Measurements from ENCODE around the gene MCC.
A peak's percentile ranks its signal among the peaks of the same experiment; 100 is the strongest.

Gene MCC

DNA sequence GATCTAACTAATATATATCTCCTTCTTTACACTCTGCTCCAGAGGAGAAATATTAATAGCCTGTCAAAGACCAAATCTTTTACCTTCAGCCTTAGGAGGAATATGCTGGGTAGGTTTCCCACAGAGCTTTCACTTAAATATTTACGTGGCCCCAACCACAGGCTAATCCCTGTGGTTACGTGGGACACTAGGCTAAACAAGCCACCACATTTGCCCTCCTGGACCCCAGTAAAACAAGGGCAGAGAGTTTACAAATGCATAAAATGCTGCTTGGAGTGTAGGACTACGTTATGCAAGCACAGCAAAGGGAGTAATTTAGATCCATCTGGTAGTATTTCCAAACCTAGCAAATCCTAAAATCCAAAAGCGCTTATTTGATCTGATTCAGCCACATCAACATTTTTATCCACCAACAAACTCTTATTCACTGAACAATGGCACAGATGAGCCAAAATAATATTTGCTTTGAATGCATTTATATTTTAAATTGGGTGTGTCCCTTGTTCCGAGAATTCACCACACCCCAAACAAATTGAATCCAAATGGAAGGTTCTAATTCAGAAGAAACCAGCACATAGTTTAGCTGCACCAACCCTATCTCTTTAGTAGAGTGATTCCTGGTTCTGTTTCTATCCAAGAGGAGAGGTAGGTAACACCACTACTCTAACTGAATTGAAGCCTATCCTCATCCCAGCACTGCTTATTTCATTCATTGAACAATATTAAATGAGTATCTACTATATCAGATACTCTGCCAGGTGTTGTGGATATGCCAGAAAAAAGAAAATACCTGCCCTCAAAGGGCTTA lies 232.5 kb downstream of the MCC start:
- Histone ChIP-seq H3K4me3 (ENCODE audit: low read length) (no peak overlapping the region), H3K9me3 (ENCODE audit: control insufficient read depth, low read depth, low read length) (no peaks in the 10 kb centered on the region), H3K4me1 (ENCODE audit: control insufficient read depth, low read depth, low read length) (peaks cover 6% of the 10 kb centered on the region), H3K27me3 (ENCODE audit: control insufficient read depth, insufficient read depth, low read length) (no peaks in the 10 kb centered on the region), H3K27ac (ENCODE audit: low read length) (no peak overlapping the region), H3K9ac (ENCODE audit: low read length) (no peak overlapping the region), H3K36me3 (ENCODE audit: control insufficient read depth, low read depth, low read length) (no peaks in the 10 kb centered on the region)

DNA sequence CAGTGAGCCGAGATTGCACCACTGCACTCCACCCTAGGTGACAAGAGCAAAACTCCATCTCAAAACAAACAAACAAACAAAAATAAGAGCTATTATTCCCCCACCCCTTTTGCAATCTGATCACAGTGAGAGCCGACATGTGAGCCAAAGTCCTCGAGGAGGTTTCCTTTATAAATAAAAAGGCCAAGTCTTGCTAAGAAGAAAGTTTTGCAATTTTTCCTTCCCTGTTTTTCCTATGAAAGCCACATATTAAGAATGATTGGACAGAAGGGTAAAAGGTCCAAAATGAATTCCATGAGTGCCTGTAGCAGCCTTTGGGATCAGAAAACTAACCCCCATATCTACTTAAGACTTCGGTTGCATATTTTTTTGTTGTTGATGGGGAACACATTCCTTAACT lies 233.1 kb downstream of the MCC start:
- Histone ChIP-seq H3K9ac (ENCODE audit: low read length) (no peak overlapping the region), H3K36me3 (ENCODE audit: control insufficient read depth, low read depth, low read length) (no peaks in the 10 kb centered on the region), H3K27me3 (ENCODE audit: control insufficient read depth, insufficient read depth, low read length) (no peaks in the 10 kb centered on the region), H3K9me3 (ENCODE audit: control insufficient read depth, low read depth, low read length) (no peaks in the 10 kb centered on the region), H3K4me1 (ENCODE audit: control insufficient read depth, low read depth, low read length) (peaks cover 10% of the 10 kb centered on the region), H3K27ac (ENCODE audit: low read length) (no peak overlapping the region), H3K4me3 (ENCODE audit: low read length) (no peak overlapping the region)

DNA sequence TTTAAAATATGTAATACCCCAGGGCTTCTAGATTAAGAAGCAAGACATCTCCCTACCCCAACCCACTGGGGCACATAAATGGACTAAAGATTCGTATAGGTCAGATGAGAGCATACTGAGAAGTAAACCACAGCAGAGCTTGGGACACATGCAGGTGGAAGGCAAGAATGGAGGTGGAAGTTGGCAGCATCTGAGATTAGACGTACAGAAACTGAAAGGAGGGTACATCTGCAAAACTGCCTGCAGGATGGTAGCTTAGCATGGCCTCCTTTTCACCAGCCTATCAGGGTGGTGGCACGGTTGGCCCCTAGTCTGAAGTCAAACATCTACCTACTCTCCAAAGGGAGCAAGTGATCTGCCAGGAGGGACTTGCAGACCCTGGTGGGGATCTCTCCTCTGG lies 235.2 kb downstream of the MCC start:
- H3K9me3 ChIP-seq (ENCODE audit: control insufficient read depth, low read depth, low read length): no peaks in the 10 kb centered on the region

DNA sequence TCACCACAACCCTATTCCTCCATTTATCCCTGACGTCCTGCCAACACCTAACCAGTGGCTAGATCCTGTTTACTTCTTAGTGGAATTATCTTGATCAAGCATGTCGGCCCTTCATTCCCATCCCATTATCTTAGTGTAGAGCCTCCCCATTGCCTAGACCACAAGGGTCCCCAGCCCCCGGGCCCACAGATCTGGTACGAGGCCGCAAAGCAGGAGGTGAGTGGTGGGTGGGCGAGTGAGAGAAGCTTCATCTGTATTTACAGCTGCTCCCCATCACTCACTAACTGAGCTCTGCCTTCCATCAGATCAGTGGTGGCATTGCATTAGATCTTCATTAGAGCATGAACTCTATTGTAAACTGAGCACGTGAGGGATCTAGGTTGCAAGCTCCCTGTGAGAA lies 236.2 kb downstream of the MCC start:
- no peak overlapping the region for H3K9ac ChIP-seq (ENCODE audit: low read length)
- no peak overlapping the region for H3K27ac ChIP-seq (ENCODE audit: low read length)
- H3K9me3 ChIP-seq (ENCODE audit: control insufficient read depth, low read depth, low read length): no peaks in the 10 kb centered on the region
- no peak overlapping the region for H3K4me3 ChIP-seq (ENCODE audit: low read length)
- H3K36me3 ChIP-seq (ENCODE audit: control insufficient read depth, low read depth, low read length): no peaks in the 10 kb centered on the region
- H3K4me1 ChIP-seq (ENCODE audit: control insufficient read depth, low read depth, low read length): peaks cover 12% of the 10 kb centered on the region
- no peaks in the 10 kb centered on the region for H3K27me3 ChIP-seq (ENCODE audit: control insufficient read depth, insufficient read depth, low read length)

More for the DNA sequence above, 235.2 kb downstream of the MCC start:
- no peak overlapping the region for H3K27ac ChIP-seq (ENCODE audit: low read length)
- H3K36me3 ChIP-seq (ENCODE audit: control insufficient read depth, low read depth, low read length): no peaks in the 10 kb centered on the region
- H3K4me3 ChIP-seq (ENCODE audit: low read length): no peak overlapping the region
- H3K4me1 ChIP-seq (ENCODE audit: control insufficient read depth, low read depth, low read length): peaks cover 10% of the 10 kb centered on the region
- no peaks in the 10 kb centered on the region for H3K27me3 ChIP-seq (ENCODE audit: control insufficient read depth, insufficient read depth, low read length)
- H3K9ac ChIP-seq (ENCODE audit: low read length): no peak overlapping the region

DNA sequence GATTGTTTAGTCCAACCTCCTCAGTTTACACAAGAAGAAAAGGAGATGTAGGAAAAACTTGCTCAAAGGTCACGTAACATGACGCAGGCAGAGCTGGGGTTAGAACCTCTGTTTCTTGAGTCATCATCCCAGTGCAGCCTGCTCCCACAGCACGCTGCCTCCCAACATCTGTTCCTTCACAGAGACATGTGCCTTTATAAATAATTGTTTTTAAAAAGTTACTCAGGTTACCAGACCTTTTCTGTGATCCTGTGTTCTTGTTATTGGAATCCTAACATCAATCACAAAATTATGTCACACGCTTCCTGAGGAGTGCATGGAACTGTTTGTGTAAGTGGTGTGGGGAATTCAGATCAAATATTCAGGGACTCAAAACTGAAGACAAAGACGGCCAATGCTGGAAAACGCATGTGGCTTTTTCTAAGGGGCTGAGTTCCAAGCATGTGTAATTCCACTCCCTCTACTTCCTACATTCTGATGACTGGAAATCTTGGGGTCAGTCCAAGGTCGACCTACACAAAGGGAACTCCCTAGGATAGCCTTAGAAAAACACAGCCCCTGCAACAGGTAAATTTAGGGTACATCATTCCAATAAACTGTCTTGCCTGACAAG lies 237.8 kb downstream of the MCC start:
- Histone ChIP-seq H3K4me3 (ENCODE audit: low read length) (no peak overlapping the region), H3K27ac (ENCODE audit: low read length) (no peak overlapping the region), H3K27me3 (ENCODE audit: control insufficient read depth, insufficient read depth, low read length) (no peaks in the 10 kb centered on the region)

DNA sequence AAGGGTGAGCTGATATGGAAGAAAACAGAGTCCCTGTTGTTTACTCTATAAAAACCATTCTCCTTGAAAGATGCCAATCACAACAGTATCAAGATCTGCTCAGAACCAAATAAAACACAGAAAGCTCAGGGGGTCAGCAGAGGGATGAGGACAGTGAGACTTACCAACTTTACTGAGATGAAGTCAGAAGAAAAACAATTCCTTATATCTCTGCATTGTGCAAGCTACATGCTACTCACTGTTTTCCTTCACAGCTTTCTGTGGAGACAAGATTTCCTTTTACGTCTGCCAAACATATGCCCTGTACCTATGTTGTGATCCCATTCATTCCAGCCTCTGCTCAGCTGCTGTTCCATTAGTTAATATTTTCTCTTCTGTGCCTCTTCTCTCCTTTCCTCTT lies 239.0 kb downstream of the MCC start:
- no peaks in the 10 kb centered on the region for H3K9me3 ChIP-seq (ENCODE audit: control insufficient read depth, low read depth, low read length)
- no peak overlapping the region for H3K27ac ChIP-seq (ENCODE audit: low read length)
- no peak overlapping the region for H3K9ac ChIP-seq (ENCODE audit: low read length)
- H3K4me1 ChIP-seq (ENCODE audit: control insufficient read depth, low read depth, low read length): peaks cover 33% of the 10 kb centered on the region
- no peaks in the 10 kb centered on the region for H3K27me3 ChIP-seq (ENCODE audit: control insufficient read depth, insufficient read depth, low read length)
- H3K36me3 ChIP-seq (ENCODE audit: control insufficient read depth, low read depth, low read length): no peaks in the 10 kb centered on the region
- H3K4me3 ChIP-seq (ENCODE audit: low read length): no peak overlapping the region

More for the DNA sequence above, 237.8 kb downstream of the MCC start:
- Histone ChIP-seq H3K36me3 (ENCODE audit: control insufficient read depth, low read depth, low read length) (no peaks in the 10 kb centered on the region), H3K9ac (ENCODE audit: low read length) (no peak overlapping the region), H3K4me1 (ENCODE audit: control insufficient read depth, low read depth, low read length) (peaks cover 28% of the 10 kb centered on the region), H3K9me3 (ENCODE audit: control insufficient read depth, low read depth, low read length) (no peaks in the 10 kb centered on the region)

DNA sequence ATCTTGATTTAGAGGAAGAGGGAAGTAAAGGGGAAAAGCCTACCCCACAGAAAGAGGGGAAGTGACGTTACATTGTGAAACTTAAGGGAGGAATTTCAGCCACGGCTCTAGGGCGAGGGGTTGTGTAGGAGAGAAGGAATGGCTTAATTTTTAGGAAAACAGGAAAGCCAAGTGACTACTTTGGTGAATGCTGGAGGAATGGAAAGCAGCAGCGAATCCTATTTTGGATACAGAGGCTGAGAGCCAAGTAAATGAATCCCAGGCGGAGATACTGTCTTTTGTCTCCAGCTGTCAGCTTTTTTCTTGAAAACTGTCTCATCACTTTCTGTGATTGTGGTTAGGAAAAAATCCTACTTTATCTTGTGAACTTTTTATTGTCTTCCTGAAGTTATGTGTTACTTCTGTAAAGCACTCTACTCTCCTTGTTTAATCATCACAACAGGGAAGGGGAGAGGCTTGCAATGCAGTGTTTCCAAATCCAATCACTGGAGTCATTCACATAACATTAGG lies 241.8 kb downstream of the MCC start:
- H3K9me3 ChIP-seq (ENCODE audit: control insufficient read depth, low read depth, low read length): no peaks in the 10 kb centered on the region
- no peaks in the 10 kb centered on the region for H3K27me3 ChIP-seq (ENCODE audit: control insufficient read depth, insufficient read depth, low read length)
- H3K4me1 ChIP-seq (ENCODE audit: control insufficient read depth, low read depth, low read length): peaks cover 33% of the 10 kb centered on the region
- H3K4me3 ChIP-seq (ENCODE audit: low read length): no peak overlapping the region
- peak overlapping the region; percentile 3 for H3K27ac ChIP-seq (ENCODE audit: low read length)
- no peaks in the 10 kb centered on the region for H3K36me3 ChIP-seq (ENCODE audit: control insufficient read depth, low read depth, low read length)
- H3K9ac ChIP-seq (ENCODE audit: low read length): no peak overlapping the region

DNA sequence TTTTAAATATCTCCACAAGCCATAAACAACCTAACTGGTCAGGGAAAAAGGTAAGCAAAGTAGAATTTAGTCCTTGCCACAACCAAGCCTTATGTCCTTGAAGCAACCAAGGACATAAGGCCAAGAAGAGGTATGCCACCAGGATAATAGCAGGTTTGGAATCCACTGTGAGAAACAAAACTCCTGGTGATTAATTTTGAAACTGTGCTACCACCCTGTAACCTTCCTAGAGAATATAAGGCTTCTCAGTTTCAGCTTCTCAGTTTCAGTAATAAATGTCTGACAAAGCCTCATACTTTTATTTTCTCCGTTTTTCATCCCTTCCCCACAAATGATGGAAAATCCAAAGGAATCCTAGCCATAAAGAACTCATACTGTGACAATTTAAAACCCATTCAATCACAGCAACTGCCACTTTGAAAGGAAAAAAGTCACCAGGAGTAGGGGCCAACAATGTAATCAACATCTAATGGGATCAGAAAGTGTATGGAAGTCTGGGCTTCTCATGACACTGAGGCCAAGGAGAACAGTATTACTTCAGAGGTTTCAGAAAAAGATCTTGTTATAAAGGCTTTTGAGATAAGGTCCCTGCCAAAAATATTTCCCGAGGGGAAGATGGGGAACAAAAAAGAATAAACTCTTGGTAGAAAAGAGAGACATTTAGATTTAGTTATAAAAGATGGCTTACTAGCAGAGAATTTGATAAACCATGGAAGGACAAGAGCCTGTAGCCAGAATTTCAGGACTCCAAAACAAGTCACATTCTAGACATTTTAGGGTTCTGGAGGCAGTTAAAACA lies 242.6 kb downstream of the MCC start:
- H3K27ac ChIP-seq (ENCODE audit: low read length): no peak overlapping the region
- no peak overlapping the region for H3K4me3 ChIP-seq (ENCODE audit: low read length)
- H3K27me3 ChIP-seq (ENCODE audit: control insufficient read depth, insufficient read depth, low read length): no peaks in the 10 kb centered on the region
- H3K4me1 ChIP-seq (ENCODE audit: control insufficient read depth, low read depth, low read length): peaks cover 26% of the 10 kb centered on the region
- H3K9me3 ChIP-seq (ENCODE audit: control insufficient read depth, low read depth, low read length): no peaks in the 10 kb centered on the region
- H3K9ac ChIP-seq (ENCODE audit: low read length): no peak overlapping the region
- no peaks in the 10 kb centered on the region for H3K36me3 ChIP-seq (ENCODE audit: control insufficient read depth, low read depth, low read length)

DNA sequence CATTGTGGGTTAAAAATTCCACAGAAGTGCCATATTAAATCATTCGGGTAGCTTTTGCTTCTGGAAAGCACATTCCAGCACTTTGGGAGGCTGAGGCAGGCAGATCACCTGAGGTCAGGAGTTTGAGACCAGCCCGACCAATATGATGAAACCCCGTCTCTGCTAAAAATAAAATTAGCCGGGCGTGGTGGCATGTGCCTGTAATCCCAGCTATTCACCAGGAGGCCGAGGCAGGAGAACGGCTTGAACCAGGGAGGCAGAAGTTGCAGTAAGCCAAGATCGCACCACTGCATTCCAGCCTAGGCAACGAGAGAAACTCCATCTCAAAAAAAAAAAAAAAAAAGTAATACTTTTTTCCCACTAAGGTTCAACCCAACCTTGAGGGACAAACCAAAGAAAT lies 243.3 kb downstream of the MCC start:
- H3K9me3 ChIP-seq (ENCODE audit: control insufficient read depth, low read depth, low read length): no peaks in the 10 kb centered on the region
- no peak overlapping the region for H3K4me3 ChIP-seq (ENCODE audit: low read length)
- H3K27ac ChIP-seq (ENCODE audit: low read length): no peak overlapping the region
- no peaks in the 10 kb centered on the region for H3K36me3 ChIP-seq (ENCODE audit: control insufficient read depth, low read depth, low read length)
- H3K4me1 ChIP-seq (ENCODE audit: control insufficient read depth, low read depth, low read length): peaks cover 23% of the 10 kb centered on the region
- no peak overlapping the region for H3K9ac ChIP-seq (ENCODE audit: low read length)
- H3K27me3 ChIP-seq (ENCODE audit: control insufficient read depth, insufficient read depth, low read length): no peaks in the 10 kb centered on the region

DNA sequence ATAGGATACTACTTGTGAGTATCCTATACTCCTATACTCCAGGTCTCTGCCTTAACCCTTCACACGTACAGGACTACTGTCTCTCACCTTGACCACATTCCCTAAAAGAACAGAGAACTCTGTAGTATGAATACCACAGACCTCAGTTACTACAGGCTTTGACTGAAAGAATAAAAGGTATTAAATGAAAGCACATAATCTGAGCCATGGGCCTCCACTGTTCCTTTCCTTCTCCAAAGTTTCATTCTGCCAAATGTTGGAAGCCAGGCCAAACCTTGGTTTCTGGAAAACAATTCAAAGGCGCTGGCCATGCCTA lies 244.9 kb downstream of the MCC start:
- Histone ChIP-seq H3K27ac (ENCODE audit: low read length) (no peak overlapping the region), H3K9me3 (ENCODE audit: control insufficient read depth, low read depth, low read length) (no peaks in the 10 kb centered on the region), H3K4me1 (ENCODE audit: control insufficient read depth, low read depth, low read length) (peaks cover 34% of the 10 kb centered on the region)

DNA sequence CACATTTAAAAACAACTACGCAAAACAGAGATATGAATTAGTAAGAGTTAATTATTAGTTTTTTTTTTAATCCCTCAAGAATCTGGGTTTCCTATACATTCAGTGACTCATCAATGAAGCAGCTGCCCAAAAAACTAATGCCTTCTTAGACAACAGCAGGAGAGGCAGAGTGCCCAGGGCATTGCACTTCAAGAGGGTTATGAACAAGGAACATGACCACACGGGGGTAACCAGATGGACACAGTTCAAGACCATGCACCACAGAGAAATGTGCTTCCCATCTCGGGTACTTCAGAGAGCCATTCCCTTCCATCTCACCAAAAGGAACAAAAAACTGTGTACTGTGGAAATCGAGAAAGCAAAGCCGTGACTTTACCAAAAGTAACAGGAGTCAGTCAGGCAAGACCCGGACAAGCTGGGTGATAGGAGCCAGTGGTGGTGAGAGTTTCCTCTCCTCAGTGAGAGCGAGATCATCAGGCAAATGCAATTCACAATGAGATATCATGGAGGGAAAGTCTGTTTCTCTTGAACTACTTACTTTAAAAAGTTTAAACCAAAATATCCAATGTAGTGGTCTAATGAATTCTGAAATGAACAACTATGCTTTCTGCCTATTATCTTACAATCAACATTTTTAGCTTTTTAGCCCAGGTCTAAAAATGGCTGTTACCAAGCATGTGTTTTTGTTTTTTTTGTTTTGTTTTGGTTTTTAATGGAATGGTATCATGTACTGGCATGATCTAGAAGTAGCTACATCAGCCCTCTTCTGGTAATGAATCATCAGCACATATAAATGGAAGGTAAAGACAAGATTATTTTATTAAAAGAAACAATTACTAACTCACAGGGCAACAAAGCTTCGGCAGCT lies 245.5 kb downstream of the MCC start:
- no peaks in the 10 kb centered on the region for H3K27me3 ChIP-seq (ENCODE audit: control insufficient read depth, insufficient read depth, low read length)
- H3K9me3 ChIP-seq (ENCODE audit: control insufficient read depth, low read depth, low read length): no peaks in the 10 kb centered on the region
- no peaks in the 10 kb centered on the region for H3K36me3 ChIP-seq (ENCODE audit: control insufficient read depth, low read depth, low read length)
- H3K9ac ChIP-seq (ENCODE audit: low read length): no peak overlapping the region
- no peak overlapping the region for H3K27ac ChIP-seq (ENCODE audit: low read length)
- H3K4me1 ChIP-seq (ENCODE audit: control insufficient read depth, low read depth, low read length): peaks cover 40% of the 10 kb centered on the region
- no peak overlapping the region for H3K4me3 ChIP-seq (ENCODE audit: low read length)

More for the DNA sequence above, 244.9 kb downstream of the MCC start:
- H3K9ac ChIP-seq (ENCODE audit: low read length): no peak overlapping the region
- no peaks in the 10 kb centered on the region for H3K27me3 ChIP-seq (ENCODE audit: control insufficient read depth, insufficient read depth, low read length)
- H3K4me3 ChIP-seq (ENCODE audit: low read length): no peak overlapping the region
- no peaks in the 10 kb centered on the region for H3K36me3 ChIP-seq (ENCODE audit: control insufficient read depth, low read depth, low read length)
